K562 (cell line): Measurements from ENCODE around the gene SIK3. TPM values are rescaled to one million over a fixed set of nuclear protein-coding genes. Genes with fewer than 3 reads are reported as not detected.

ENCODE experiments used
- CBFB ChIP-seq: sonication (generic); formaldehyde crosslinking; IDR thresholded peaks from 2 replicates; pipeline ENCODE4 v1.4.0; 2020; ENCODE audit warnings: mild to moderate bottlenecking, missing genetic modification reagents
- CSDE1 ChIP-seq, 2 experiments: fragments of 450-650 bp; IDR thresholded peaks; 2 replicates each; pipeline ENCODE4 v1.6.1; 2016; ENCODE audit warnings: mild to moderate bottlenecking in 1 of 2
- FOXK2 ChIP-seq, 2 experiments: fragments of 450-650 bp; IDR thresholded peaks in 1 of 2; conservative IDR thresholded peaks in 1 of 2; 2 replicates each; pipeline ENCODE4 v1.6.1; 2016; ENCODE audit warnings: low read depth in 2 of 2, mild to moderate bottlenecking in 1 of 2
- KAT8 ChIP-seq: fragments of 450-650 bp; IDR thresholded peaks from 2 replicates; pipeline ENCODE4 v1.6.1; 2016; ENCODE audit warnings: low read depth, mild to moderate bottlenecking
- LEF1 ChIP-seq: fragments of 450-650 bp; IDR thresholded peaks from 2 replicates; pipeline ENCODE4 v1.6.1; 2016; ENCODE audit warnings: mild to moderate bottlenecking
- MYBL2 ChIP-seq, 2 experiments: fragments of 450-650 bp in 1 of 2; sonication (generic) in 1 of 2; formaldehyde crosslinking in 1 of 2; IDR thresholded peaks; 2 replicates each; pipeline versions ENCODE4 v1.6.1 to v1.8.1; 2017 to 2022; ENCODE audit warnings: borderline replicate concordance in 1 of 2, inconsistent platforms in 1 of 2, low read depth in 1 of 2, mild to moderate bottlenecking in 1 of 2, missing genetic modification reagents in 1 of 2, moderate library complexity in 1 of 2
- RAD51 ChIP-seq: fragments of 450-650 bp; IDR thresholded peaks from 2 replicates; pipeline ENCODE4 v1.7.1; 2016; ENCODE audit warnings: low read depth, mild to moderate bottlenecking, borderline replicate concordance
- SREBF1 ChIP-seq: fragments of 150-350 bp; IDR thresholded peaks from 2 replicates; pipeline ENCODE4 v1.6.1; 2014; ENCODE audit warnings: antibody characterized with exemption, low read depth, low read length, borderline replicate concordance
- SRF ChIP-seq, 2 experiments: fragments of 250-450, 450-650 bp in 1 of 2; sonication (Bioruptor Pico) in 1 of 2; sonication (generic) in 1 of 2; formaldehyde crosslinking; IDR thresholded peaks; 2 replicates each; pipeline versions ENCODE4 v1.5.0 to v1.5.1; 2020 to 2022; ENCODE audit warnings: mild to moderate bottlenecking in 1 of 2, missing genetic modification reagents in 1 of 2
- ZNF57 ChIP-seq: fragments of 450-650 bp; formaldehyde crosslinking; IDR thresholded peaks from 2 replicates; pipeline ENCODE4 v1.4.0; 2020; ENCODE audit warnings: mild to moderate bottlenecking, moderate library complexity
- ZNF696 ChIP-seq: fragments of 250-450 bp; sonication (Bioruptor Pico); conservative IDR thresholded peaks from 2 replicates; pipeline ENCODE4 v1.4.0; 2020; ENCODE audit warnings: mild to moderate bottlenecking, moderate library complexity
- polyA plus RNA-seq, 8 experiments: library from polyadenylated mRNA; depleted of rRNA in 4 of 8; stranded (reverse) in 5 of 8; unstranded in 3 of 8; fragments of >200 nt; fragmentation: Nextera tagmentation in 2 of 8; fragmentation: Illumina TruSeq in 1 of 8; extraction: Ambion mirVana in 2 of 8; extraction: Trizol in 1 of 8; gene quantifications; 2 replicates each; pipeline versions ENCODE4 v1.2.1 to v1.2.3, GENCODE V29; 2011 to 2014; ENCODE audit warnings: inconsistent platforms in 1 of 8, missing spikeins in 1 of 8
- total RNA-seq, 7 experiments: library from RNA; depleted of rRNA in 6 of 7; stranded (reverse); fragments of >200 nt in 6 of 7; fragmentation: Illumina TruSeq in 2 of 7; extraction: Trizol in 2 of 7; gene quantifications; 2 replicates each; pipeline versions ENCODE4 v1.2.1 to v1.2.3, GENCODE V29; 2011 to 2021; ENCODE audit warnings: low replicate concordance in 1 of 7
- TF ChIP-seq, protein P1 (sequence below): sonication (generic); formaldehyde crosslinking; IDR thresholded peaks from 2 replicates; pipeline ENCODE4 v1.8.0; 2022; ENCODE audit warnings: mild to moderate bottlenecking, missing genetic modification reagents
- TF ChIP-seq, protein P2 (sequence below): fragments of 450-650 bp; IDR thresholded peaks from 2 replicates; pipeline ENCODE4 v1.6.1; 2014; ENCODE audit warnings: low read depth, mild to moderate bottlenecking, moderate library complexity, borderline replicate concordance
- TF ChIP-seq, protein P3 (sequence below), 2 experiments: fragments of 450-650 bp; IDR thresholded peaks; 2 replicates each; pipeline ENCODE4 v1.6.1; 2018; ENCODE audit warnings: mild to moderate bottlenecking in 2 of 2, low read depth in 1 of 2; ENCODE audit not compliant: partially characterized antibody in 2 of 2
- TF ChIP-seq, protein P4 (sequence below): fragments of 150-350 bp; conservative IDR thresholded peaks from 2 replicates; pipeline ENCODE4 v1.6.1; 2014; ENCODE audit warnings: low read length

Gene SIK3
- total and polyA plus RNA-seq, 9 of the 15 experiments (the other 6 are each of a cell fraction or from before 2014, with no cell fraction given) = 1.6 to 21.6 (median 8.0) TPM

DNA sequence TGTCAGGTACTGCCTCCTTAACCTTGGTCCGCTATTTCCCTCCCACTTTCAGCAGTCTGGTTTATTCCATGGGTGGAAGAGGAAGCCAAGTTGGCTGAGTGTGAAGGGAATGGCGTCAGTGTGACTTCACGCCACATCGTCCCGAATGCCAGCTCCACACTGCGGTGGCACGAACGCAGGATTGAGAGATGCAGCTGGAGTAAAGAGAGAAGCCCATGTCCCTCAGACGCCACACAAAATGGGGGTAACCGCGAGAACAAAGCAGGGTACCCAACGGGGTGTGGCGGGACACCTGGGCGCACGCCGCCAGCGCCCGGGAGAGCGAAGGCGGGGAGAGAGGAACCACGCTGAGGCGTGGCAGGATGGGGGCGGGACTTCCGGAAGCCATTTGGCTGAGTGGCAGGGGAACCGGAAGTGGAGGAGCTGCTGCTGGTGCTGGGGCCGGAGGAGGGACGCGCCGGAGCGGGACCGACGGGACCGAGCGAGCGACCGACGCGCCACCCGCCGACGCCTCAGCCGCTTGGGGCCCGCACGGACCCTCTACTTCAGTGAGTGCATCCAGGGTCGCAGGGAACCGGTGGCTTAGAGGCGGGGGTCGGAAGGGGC, 45.7 kb upstream of the SIK3 start, which contains the start of gene PAFAH1B2 (continued):
- TF ChIP-seq, protein P1, sequence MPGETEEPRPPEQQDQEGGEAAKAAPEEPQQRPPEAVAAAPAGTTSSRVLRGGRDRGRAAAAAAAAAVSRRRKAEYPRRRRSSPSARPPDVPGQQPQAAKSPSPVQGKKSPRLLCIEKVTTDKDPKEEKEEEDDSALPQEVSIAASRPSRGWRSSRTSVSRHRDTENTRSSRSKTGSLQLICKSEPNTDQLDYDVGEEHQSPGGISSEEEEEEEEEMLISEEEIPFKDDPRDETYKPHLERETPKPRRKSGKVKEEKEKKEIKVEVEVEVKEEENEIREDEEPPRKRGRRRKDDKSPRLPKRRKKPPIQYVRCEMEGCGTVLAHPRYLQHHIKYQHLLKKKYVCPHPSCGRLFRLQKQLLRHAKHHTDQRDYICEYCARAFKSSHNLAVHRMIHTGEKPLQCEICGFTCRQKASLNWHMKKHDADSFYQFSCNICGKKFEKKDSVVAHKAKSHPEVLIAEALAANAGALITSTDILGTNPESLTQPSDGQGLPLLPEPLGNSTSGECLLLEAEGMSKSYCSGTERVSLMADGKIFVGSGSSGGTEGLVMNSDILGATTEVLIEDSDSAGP (CRISPR knock-in tag) = 0 out of 2 replicates have a peak, but pooled peaks have one; percentile 14
- TF ChIP-seq, protein P2, sequence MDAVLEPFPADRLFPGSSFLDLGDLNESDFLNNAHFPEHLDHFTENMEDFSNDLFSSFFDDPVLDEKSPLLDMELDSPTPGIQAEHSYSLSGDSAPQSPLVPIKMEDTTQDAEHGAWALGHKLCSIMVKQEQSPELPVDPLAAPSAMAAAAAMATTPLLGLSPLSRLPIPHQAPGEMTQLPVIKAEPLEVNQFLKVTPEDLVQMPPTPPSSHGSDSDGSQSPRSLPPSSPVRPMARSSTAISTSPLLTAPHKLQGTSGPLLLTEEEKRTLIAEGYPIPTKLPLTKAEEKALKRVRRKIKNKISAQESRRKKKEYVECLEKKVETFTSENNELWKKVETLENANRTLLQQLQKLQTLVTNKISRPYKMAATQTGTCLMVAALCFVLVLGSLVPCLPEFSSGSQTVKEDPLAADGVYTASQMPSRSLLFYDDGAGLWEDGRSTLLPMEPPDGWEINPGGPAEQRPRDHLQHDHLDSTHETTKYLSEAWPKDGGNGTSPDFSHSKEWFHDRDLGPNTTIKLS = peak; percentile 94
- TF ChIP-seq, protein P3, sequence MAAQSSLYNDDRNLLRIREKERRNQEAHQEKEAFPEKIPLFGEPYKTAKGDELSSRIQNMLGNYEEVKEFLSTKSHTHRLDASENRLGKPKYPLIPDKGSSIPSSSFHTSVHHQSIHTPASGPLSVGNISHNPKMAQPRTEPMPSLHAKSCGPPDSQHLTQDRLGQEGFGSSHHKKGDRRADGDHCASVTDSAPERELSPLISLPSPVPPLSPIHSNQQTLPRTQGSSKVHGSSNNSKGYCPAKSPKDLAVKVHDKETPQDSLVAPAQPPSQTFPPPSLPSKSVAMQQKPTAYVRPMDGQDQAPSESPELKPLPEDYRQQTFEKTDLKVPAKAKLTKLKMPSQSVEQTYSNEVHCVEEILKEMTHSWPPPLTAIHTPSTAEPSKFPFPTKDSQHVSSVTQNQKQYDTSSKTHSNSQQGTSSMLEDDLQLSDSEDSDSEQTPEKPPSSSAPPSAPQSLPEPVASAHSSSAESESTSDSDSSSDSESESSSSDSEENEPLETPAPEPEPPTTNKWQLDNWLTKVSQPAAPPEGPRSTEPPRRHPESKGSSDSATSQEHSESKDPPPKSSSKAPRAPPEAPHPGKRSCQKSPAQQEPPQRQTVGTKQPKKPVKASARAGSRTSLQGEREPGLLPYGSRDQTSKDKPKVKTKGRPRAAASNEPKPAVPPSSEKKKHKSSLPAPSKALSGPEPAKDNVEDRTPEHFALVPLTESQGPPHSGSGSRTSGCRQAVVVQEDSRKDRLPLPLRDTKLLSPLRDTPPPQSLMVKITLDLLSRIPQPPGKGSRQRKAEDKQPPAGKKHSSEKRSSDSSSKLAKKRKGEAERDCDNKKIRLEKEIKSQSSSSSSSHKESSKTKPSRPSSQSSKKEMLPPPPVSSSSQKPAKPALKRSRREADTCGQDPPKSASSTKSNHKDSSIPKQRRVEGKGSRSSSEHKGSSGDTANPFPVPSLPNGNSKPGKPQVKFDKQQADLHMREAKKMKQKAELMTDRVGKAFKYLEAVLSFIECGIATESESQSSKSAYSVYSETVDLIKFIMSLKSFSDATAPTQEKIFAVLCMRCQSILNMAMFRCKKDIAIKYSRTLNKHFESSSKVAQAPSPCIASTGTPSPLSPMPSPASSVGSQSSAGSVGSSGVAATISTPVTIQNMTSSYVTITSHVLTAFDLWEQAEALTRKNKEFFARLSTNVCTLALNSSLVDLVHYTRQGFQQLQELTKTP (IDR thresholded peaks at IDR 0.05; ENCODE audit: low read depth in 1 of 2, partially characterized antibody in 2 of 2) = no peak
- TF ChIP-seq ZNF57 (no peak), RAD51 (peak; percentile 37; the same call in 1 of the 2 replicates), CBFB (CRISPR knock-in tag) (peak; percentile 80; the same call in 1 of the 2 replicates), FOXK2 (conservative IDR thresholded peaks at IDR 0.05 in 1 of 2, IDR thresholded peaks at IDR 0.05 in 1 of 2; ENCODE audit: low read depth in 2 of 2) (peak in 1 of 2 experiments; percentile 34; a peak in 1 of 4 replicates), MYBL2 (IDR thresholded peaks at IDR 0.05; ENCODE audit: low read depth) (no peak), MYBL2 (CRISPR knock-in tag; IDR thresholded peaks at IDR 0.05; ENCODE audit: borderline replicate concordance) (no peak), SREBF1 (no peak), KAT8 (no peak), CSDE1 (IDR thresholded peaks at IDR 0.05) (no peak), LEF1 (no peak), SRF (CRISPR knock-in tag; IDR thresholded peaks at IDR 0.05) (no peak), ZNF696 (CRISPR knock-in tag) (no peak)
- TF ChIP-seq, protein P4, sequence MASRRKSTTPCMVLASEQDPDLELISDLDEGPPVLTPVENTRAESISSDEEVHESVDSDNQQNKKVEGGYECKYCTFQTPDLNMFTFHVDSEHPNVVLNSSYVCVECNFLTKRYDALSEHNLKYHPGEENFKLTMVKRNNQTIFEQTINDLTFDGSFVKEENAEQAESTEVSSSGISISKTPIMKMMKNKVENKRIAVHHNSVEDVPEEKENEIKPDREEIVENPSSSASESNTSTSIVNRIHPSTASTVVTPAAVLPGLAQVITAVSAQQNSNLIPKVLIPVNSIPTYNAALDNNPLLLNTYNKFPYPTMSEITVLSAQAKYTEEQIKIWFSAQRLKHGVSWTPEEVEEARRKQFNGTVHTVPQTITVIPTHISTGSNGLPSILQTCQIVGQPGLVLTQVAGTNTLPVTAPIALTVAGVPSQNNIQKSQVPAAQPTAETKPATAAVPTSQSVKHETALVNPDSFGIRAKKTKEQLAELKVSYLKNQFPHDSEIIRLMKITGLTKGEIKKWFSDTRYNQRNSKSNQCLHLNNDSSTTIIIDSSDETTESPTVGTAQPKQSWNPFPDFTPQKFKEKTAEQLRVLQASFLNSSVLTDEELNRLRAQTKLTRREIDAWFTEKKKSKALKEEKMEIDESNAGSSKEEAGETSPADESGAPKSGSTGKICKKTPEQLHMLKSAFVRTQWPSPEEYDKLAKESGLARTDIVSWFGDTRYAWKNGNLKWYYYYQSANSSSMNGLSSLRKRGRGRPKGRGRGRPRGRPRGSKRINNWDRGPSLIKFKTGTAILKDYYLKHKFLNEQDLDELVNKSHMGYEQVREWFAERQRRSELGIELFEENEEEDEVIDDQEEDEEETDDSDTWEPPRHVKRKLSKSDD = 0 out of 2 replicates have a peak, but pooled peaks have one; percentile 57
